EL (cell line): Measurements from ENCODE around the gene GK2.

Experiments used
- DNase-seq: peaks from one replicate; pipeline ENCODE4 v3.0.0-alpha.2; 2016

GK2 gene

DNA sequence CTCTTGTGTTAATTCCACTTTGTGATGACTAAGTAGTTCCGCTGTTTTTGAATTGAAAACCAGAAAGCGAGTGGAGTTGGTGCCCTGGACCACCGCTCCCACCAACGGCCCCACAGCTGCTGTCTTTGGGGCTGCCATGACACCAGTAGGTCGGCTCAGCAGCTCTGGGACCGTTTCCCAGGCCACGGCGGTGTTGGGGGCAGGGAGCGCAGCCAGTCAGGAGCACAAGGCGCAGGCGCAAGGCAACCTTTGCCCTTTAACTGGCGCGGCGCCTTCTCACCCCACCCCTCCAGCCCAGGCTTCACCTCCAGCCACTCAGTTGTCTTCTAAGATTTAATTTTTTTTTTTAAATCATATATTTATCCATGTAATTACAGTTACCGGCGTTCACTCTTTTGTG is at the start of gene GK2:
Gene GK2 (minus strand): TSS at position 166 of the 400 bp plus-strand sequence. CDS start 28 bp downstream, at position 138.
- DNase-seq = no peak

GRCh38 chr4:79455216-79455615 is 47.2 kb upstream of the GK2 start:
- DNase-seq = no peak

GRCh38 chr4:79454656-79455055 is 46.6 kb upstream of the GK2 start:
- no peak for DNase-seq

GRCh38 chr4:79450053-79450452 is 42.0 kb upstream of the GK2 start:
- DNase-seq = no peak

DNA sequence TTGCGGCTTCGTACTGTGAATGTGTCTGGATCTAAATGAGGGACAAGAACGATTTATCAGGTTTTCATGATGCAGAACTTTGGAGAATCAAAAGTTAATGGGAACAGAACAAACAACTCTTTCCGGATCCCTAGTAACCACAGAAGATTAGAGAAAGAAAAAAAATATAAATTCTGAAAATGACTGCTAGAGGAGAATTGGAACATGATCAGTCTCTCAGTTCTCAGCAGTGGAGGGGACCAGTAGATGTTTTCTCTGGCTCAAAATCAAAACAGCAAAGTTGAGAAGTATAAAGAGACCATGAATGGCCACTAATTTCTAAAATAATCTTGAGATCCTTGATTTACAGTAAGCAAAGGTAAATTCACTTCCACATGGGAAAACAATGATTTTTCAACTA is 38.1 kb upstream of the GK2 start:
- no peak for DNase-seq

DNA sequence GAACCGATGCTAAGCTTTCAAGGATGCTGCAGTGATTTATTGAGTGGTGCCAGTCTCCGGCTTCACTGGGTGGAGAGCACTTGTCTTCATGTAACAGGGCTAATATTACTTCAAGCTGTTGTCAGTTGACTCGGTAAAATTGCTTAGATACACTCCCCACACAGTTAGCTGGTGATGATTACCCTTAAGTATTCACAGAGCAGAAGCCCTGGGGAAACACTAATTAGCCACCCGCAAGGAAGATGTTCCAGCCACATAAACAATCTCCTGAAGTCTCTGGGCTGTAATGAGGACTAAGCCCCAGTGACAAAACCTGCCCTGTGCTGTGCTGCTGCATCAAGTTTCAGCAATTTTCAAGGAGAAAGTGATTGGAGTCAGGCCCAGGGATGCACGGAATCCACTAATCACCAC is 37.3 kb upstream of the GK2 start:
- DNase-seq = no peak

DNA sequence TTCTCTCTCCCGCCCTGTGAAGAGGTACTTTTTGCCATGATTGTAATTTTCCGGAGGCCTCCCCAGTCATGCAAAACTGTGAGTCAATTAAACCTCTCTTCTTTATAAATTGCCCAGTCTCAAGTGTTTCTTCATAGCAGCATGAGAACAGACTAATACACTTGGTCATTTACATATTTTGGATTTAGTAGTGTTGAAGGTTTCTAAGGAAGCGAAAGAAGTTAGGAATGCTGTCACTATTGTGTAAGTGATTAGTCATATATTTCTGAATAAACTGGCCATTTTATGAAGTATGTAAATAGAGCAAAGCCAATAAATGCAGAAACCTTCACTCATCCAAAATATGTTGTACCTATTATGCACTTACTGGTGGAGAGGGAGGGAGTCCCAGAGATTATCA is 34.4 kb upstream of the GK2 start:
- DNase-seq = no peak

DNA sequence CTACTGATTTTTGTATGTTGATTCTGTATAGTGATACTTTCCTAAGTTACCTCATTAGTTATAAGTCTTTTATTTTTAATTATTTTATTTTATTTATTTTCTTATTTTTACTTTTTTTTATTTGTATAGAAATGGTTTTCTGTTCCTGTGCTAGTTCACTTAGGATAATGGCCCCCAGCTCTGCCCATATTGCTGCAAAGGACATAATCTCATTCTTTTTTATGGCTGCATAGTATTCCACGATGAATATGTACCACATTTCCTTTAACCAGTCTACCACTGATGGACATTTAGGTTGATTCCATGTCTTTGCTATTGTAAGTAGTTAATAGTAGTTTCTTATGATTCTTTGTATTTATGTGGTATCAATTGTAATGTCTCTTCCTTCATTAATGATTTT is 31.5 kb upstream of the GK2 start:
- no peak for DNase-seq

DNA sequence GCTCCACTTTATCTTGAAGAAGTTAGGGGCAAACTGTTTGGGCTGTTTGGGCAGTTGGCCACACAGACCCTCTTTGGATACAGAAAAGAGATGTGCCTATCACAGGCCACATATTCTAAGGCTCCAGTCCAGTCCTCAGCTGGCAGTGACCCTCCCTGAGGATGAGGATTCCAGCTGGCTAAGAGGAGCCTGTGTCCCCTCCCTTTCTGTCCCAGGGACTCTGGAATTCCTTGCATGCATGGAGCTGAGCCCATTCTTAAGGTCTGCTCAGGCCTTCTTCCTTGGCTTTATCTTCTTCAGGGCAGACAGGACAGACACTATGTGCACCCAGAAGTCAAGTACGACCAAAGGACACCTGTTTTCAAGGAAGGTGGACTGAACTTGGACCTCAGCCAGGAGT is 23.8 kb upstream of the GK2 start:
- no peak for DNase-seq

GRCh38 chr4:79429113-79429903 is 21.3 kb upstream of the GK2 start:
- no peak for DNase-seq

DNA sequence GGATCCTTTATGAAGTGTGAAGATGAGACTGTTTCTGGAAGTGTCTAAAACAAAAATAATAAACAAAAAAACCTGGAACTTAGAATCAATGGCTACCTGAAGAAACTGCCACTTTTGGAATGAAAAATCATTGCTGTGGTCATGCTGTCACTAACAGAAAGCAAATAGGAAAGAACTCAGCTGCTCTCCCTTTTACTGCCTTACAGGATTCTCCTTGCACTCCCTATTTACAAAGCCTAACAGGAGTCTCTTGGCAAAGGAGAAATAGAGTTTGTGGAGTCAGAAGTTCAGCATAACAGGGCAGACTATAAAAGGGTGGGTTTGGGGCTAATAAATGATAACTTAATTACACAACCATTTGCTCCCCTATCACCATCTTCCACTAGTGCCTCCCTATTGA is 19.0 kb upstream of the GK2 start:
- no peak for DNase-seq

DNA sequence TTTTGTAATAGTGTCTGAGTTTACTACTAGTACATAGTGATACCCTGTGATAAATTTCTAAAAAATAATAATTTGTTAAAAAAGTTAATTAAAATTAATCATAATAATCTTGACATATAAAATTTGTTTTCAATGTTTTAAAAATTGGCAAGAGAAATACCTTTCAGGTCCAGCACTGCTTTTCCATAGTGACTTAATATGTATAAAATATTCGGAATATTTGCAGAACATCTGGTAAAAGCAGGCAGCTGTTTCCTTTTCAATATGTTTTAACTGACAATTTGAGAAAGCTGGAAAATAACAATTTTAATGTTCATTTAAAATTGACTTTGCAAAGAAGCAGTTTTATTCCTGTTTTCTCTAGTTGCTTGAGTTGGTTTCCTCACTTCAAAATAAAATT is 17.6 kb upstream of the GK2 start:
- no peak for DNase-seq

- no peak for DNase-seq
Measured at GRCh38 chr4:79421483-79421882, 13.5 kb upstream of the GK2 start.

- DNase-seq = no peak
Measured at GRCh38 chr4:79413886-79414285, 5.9 kb upstream of the GK2 start.

DNA sequence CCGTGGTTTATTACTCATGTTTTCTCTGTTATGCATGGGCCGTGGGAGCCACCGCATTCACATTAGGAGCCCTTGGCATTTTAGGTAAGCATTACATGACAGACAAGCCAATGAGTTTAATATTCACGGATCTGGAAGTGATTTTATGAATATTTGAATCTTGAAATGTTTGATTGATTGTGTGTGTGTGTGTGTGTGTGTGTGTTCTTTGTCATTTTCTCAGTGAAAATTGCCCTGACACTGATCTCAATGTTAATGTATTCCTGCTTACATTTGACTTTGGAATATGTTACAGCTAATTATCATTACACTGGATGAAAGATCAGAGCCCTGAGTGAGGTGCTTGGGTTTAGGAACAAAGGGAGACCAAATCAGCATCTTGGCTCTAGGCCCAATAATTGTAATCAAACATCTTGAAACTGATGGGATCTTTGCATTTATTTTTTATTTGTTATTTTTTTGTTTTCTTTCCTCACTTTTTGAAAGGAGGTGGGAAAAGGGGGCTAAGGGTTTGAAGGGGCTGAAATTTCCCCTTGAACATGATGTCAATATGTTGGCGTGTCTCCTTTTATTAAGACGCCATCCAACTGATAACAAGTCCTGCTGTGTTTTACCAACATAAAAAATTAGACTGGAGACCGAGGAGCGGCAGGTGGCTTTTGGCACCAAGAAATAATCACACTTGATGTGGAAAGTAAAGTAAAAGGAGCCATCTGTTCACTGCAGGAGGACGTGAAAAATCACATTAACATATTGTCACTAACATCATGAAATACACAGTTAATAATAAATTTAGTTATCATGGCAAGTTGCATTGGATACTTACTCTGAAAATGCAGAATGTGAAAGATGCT is 5.2 kb upstream of the GK2 start:
- no peak for DNase-seq

- no peak for DNase-seq
Measured at GRCh38 chr4:79404666-79405065, 3.4 kb downstream of the GK2 start.

DNA sequence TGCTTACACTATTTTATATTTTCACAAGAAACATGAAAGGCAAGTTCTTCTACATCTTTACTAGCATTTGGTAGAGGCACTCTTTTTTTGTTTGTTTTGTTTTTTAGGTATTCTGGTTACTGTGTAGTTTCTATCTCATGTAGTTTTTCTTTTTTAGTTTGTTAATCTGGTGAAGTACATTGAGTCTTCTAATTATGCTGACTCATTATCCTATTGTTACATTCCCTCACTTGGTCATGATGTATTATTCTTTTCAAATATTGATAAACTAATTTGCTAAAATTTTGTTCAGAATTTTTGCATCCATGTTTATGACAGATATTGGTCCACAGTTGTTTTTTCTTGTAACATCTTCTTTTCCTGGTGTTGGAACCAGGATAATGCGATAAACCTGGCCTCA is 4.7 kb downstream of the GK2 start:
- DNase-seq = no peak

DNA sequence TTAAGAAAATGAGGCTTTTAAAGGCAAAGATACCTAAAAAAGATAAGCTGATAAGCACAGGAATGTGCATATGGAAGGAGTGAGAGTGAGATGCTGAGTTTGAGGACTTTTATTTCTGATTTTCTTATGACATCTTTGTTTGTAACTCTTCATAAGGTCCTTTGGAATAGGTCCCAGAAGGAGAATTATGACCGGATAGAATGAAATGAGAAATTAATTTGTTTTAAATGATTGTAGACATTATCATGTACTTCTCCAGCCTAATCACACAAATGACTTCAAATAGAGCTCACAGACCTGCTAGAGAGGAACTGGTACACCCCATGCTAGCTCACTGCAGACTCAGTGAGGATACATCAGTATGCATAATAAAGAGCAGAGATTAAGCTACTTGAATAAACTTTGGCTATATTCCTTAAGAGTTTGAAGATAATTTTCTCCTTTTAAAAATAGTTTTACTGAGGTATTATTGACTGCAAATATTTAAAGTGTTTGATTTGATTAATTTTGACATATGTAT is 5.6 kb downstream of the GK2 start:
- DNase-seq = no peak

DNA sequence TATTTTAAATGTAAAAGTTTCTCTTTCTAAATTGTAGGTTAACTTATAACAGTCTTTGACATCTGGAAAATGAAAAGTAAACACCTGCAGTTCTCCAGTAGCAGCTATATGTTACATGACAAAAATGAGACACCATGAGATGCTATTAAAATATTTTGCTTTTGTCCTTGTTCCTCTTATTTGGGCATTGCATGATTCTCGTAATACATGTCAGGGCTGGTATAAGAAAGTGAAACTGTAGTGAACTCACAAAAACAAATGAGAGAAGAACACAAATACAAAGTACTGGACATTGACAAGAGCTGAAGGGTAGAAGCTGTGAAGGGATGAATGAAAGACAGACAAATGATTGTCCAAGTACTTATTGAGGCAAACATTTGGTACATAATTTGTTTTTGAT is 9.0 kb downstream of the GK2 start:
- no peak for DNase-seq

GRCh38 chr4:79397951-79398350 is 10.1 kb downstream of the GK2 start:
- DNase-seq = no peak

- no peak for DNase-seq
Measured at GRCh38 chr4:79396794-79397193, 11.2 kb downstream of the GK2 start.

DNA sequence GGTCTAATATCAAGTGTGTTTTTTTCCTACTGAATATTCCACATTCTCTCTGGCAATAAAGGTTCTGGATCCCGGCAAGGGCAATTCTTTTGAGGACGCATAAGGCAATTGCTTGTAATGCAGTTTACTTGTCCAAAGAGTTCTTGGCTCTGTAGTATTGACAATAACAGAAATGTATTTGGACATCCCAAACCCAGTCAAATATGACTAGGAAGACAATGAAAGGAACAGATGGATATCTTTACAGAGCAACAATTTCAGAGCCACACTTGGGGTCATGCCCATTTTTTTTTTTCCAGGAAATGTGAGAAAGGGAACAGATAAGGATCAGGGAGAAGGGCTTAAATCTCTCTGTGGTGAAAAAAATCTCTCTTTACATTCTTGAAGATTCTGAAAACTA is 12.2 kb downstream of the GK2 start:
- no peak for DNase-seq

DNA sequence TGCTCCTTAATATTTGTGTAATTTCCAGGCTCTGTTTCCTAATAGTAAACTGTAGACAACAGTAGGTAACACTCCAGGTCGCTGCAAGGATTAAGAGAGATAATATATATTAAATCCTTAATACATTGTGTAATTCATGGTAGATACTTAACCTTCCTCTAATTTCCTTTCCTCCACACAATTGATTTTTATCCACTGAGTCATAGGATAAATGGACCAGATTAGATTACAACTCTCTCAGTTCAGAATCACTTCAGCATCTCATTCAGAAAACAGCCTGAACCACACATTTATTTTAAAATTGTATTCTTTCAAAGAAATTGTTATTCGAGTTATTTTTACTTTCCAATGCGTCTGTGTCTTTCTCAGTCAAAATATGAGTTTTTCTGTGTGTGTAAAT is 17.1 kb downstream of the GK2 start:
- DNase-seq = no peak

DNA sequence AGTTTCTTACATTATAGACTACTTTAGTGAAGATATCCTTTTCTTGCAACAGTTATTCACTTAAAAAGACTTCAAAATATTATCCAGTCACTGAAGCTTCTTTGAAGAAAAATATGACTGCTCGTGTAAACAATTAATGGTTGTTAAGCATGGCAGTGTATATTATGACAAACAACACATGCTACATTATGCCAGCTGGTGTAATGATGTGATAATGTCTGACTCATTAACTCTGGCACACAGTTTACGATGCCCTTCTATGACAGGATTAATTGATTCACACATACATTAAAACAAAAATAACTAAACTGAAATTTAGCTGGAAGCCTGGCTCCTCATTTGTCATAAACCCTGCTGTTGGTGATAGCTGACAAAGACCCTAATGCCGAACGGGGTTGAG is 22.4 kb downstream of the GK2 start:
- DNase-seq = no peak
